COLO668 (cell line): ENCODE data around the gene RABGAP1L.
"Not testable (repeated sequence)": the region's sequence is repeated elsewhere in the genome, so short reads cannot be mapped to it uniquely, and the experiment has no call there.

Source experiments
- DNase-seq: peaks from one replicate; lab custom pipeline; 2025; ENCODE audit not compliant: unreplicated experiment; lab: John Stamatoyannopoulos, UW

RABGAP1L gene

GRCh38 chr1:174848593-174849560 is 689.6 kb downstream of the RABGAP1L start:
- not testable (repeated sequence) for DNase-seq

GRCh38 chr1:174850726-174851125 is 691.4 kb downstream of the RABGAP1L start:
- no peak for DNase-seq

- no peak for DNase-seq
Measured at GRCh38 chr1:174858301-174858700, 699.0 kb downstream of the RABGAP1L start.

GRCh38 chr1:174870319-174870718 is 711.0 kb downstream of the RABGAP1L start:
- no peak for DNase-seq

- no peak for DNase-seq
Measured at GRCh38 chr1:174871886-174872285, 712.6 kb downstream of the RABGAP1L start.

GRCh38 chr1:174872615-174873058 is 713.3 kb downstream of the RABGAP1L start:
- no peak for DNase-seq

- peak; percentile 54 for DNase-seq
Measured at GRCh38 chr1:174874331-174875053, 715.2 kb downstream of the RABGAP1L start.

- DNase-seq, result peak; percentile 92
Measured at GRCh38 chr1:174875306-174875705, 716.0 kb downstream of the RABGAP1L start.

- peak; percentile 66 for DNase-seq
Measured at GRCh38 chr1:174877208-174877673, 717.9 kb downstream of the RABGAP1L start.

GRCh38 chr1:174880171-174880570 is 720.9 kb downstream of the RABGAP1L start:
- DNase-seq, result no peak

GRCh38 chr1:174883409-174883808 is 724.1 kb downstream of the RABGAP1L start:
- no peak for DNase-seq

- DNase-seq, result no peak
Measured at GRCh38 chr1:174884038-174884437, 724.7 kb downstream of the RABGAP1L start.

- DNase-seq, result no peak
Measured at GRCh38 chr1:174884566-174884965, 725.2 kb downstream of the RABGAP1L start.

- DNase-seq, result no peak
Measured at GRCh38 chr1:174890024-174890423, 730.7 kb downstream of the RABGAP1L start.

GRCh38 chr1:174892016-174892415 is 732.7 kb downstream of the RABGAP1L start:
- DNase-seq, result no peak

GRCh38 chr1:174894117-174894762 is 734.9 kb downstream of the RABGAP1L start:
- no peak for DNase-seq

GRCh38 chr1:174895610-174896009 is 736.3 kb downstream of the RABGAP1L start:
- DNase-seq, result not testable (repeated sequence)

GRCh38 chr1:174898102-174898797 is 738.9 kb downstream of the RABGAP1L start:
- DNase-seq, result no peak

- no peak for DNase-seq
Measured at GRCh38 chr1:174900317-174900716, 741.0 kb downstream of the RABGAP1L start.

- DNase-seq, result no peak
Measured at GRCh38 chr1:174902531-174903099, 743.3 kb downstream of the RABGAP1L start.
